ENCODE results near the gene HES5. TPM values are rescaled to one million over a fixed set of nuclear protein-coding genes. Genes with fewer than 3 reads are reported as not detected.

The HES5 gene
- total and polyA plus RNA-seq, 2 donors (not counting 3 experiments of a cell fraction or from before 2014, with no cell fraction given): 0.07 TPM; not detected in 1

DNA sequence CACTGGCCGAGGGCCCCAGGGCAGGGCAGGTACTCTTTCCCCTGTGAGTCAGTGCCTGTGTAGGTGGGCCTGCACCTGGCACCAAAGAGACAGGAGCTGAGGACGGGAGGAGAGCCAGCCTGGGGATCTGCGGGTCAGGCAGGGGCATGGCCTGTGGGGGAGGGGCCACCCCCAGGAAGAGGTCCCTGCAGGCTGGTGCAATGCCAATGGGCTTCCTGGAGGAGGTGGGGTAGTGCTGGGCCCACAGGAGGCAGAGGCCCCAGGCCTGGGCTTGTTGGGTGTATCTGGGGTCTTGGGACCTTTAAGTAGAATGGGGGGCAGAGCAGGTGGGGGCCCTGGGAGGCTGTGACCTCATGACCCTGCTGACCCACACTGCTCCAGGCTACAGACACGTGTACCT is 30.8 kb downstream of the HES5 start:
- intact Hi-C loops (cut with micrococcal nuclease): no loop called here
- H3K4me1 ChIP-seq (ENCODE audit: control insufficient read depth, extremely low read depth, insufficient read depth, low read length): no peaks in the 10 kb centered on the region
- no peak overlapping the region for H3K4me2 ChIP-seq (ENCODE audit: insufficient read depth, low read length)
- no peak for DNase-seq (ENCODE audit: low read depth, low spot score)
- H2AFZ ChIP-seq (ENCODE audit: low read depth, low read length): no peak overlapping the region
- H3K9me1 ChIP-seq (replicated peaks; ENCODE audit: control insufficient read depth, extremely low read depth, insufficient read depth, low read length): no peaks in the 10 kb centered on the region
- H3K27me3 ChIP-seq (ENCODE audit: control insufficient read depth in 2 of 2, insufficient read depth in 2 of 2, low read length in 2 of 2): no peaks in the 10 kb centered on the region
- FAIRE-seq: no peak
- no peak overlapping the region for H3K9ac ChIP-seq (replicated peaks; ENCODE audit: extremely low read depth, insufficient read depth, low read length)
- H3K27ac ChIP-seq (ENCODE audit: insufficient read depth, low read depth, low read length): no peak overlapping the region
- TF ChIP-seq GATA2 (IDR thresholded peaks at IDR 0.05; ENCODE audit: insufficient read depth, insufficient read length, low read depth, low read length) (no peak), EZH2 (IDR thresholded peaks at IDR 0.05; ENCODE audit: borderline replicate concordance, low read depth, low read length, severe bottlenecking) (no peak), FOS (IDR thresholded peaks at IDR 0.05; ENCODE audit: borderline replicate concordance, insufficient read depth, low read length) (no peak), POLR2AphosphoS5 (IDR thresholded peaks at IDR 0.05; ENCODE audit: insufficient read depth, low read depth, low read length) (no peak), JUN (IDR thresholded peaks at IDR 0.05; ENCODE audit: borderline replicate concordance, insufficient read depth, insufficient read length, low read depth) (no peak), MYC (IDR thresholded peaks at IDR 0.05; ENCODE audit: low read depth, low read length) (no peak)
- TF ChIP-seq, protein P1, sequence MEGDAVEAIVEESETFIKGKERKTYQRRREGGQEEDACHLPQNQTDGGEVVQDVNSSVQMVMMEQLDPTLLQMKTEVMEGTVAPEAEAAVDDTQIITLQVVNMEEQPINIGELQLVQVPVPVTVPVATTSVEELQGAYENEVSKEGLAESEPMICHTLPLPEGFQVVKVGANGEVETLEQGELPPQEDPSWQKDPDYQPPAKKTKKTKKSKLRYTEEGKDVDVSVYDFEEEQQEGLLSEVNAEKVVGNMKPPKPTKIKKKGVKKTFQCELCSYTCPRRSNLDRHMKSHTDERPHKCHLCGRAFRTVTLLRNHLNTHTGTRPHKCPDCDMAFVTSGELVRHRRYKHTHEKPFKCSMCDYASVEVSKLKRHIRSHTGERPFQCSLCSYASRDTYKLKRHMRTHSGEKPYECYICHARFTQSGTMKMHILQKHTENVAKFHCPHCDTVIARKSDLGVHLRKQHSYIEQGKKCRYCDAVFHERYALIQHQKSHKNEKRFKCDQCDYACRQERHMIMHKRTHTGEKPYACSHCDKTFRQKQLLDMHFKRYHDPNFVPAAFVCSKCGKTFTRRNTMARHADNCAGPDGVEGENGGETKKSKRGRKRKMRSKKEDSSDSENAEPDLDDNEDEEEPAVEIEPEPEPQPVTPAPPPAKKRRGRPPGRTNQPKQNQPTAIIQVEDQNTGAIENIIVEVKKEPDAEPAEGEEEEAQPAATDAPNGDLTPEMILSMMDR (IDR thresholded peaks at IDR 0.05; ENCODE audit: extremely low read depth in 1 of 2, insufficient read depth in 1 of 2, low read depth in 1 of 2, low read length in 2 of 2): no peak
- no peaks in the 10 kb centered on the region for H3K79me2 ChIP-seq (ENCODE audit: control insufficient read depth, insufficient read depth, low read length)
- dilution Hi-C loops (cut with MboI; ENCODE audit: extremely low pct_ligation_motif_present, low sequenced_read_pairs): no loop called here
- BruUV-seq (replicated peaks): no TSS peak
- no peaks in the 10 kb centered on the region for H4K20me1 ChIP-seq (replicated peaks; ENCODE audit: control insufficient read depth, extremely low read depth, insufficient read depth, low read length)
- no peak overlapping the region for H3K4me3 ChIP-seq (replicated peaks in 1 of 3; ENCODE audit: insufficient read depth in 1 of 3, low read depth in 1 of 3, low read length in 3 of 3)
- CTCF ChIA-PET: no interaction called here
- H3K9me3 ChIP-seq (replicated peaks; ENCODE audit: control insufficient read depth, insufficient read depth, low read length): no peaks in the 10 kb centered on the region
- no peaks in the 10 kb centered on the region for H3K36me3 ChIP-seq (ENCODE audit: control insufficient read depth in 2 of 2, extremely low read depth in 1 of 2, insufficient read depth in 2 of 2, low read length in 2 of 2)
- POLR2A ChIA-PET: no interaction called here

Data from endothelial cell of umbilical vein (primary cell).